Retinal pigment epithelial cell (primary cell): ENCODE results near the gene LIPA.
"Not testable (repeated sequence)": the region's sequence is repeated elsewhere in the genome, so short reads cannot be mapped to it uniquely, and the experiment has no call there.

ENCODE experiments used
- DNase-seq: peaks from one replicate; pipeline ENCODE4 v3.0.0-alpha.2; 2010; ENCODE audit warnings: low read depth
- H3K4me3 ChIP-seq: 2 replicates; pipeline ENCODE4 v1.5.1; 2011; ENCODE audit warnings: mild to moderate bottlenecking, low read length, control low read depth, moderate library complexity
- CTCF ChIP-seq: conservative IDR thresholded peaks from 2 replicates; pipeline ENCODE4 v1.5.1; 2011; ENCODE audit warnings: low read depth, low read length, control low read depth, inconsistent platforms

The LIPA gene

GRCh38 chr10:89202033-89202425, 49.5 kb downstream of the LIPA start:
- DNase-seq = no peak
- H3K4me3 ChIP-seq = no peak overlapping the region
- TF ChIP-seq CTCF = no peak

GRCh38 chr10:89201345-89202032, 50.1 kb downstream of the LIPA start:
- TF ChIP-seq CTCF = no peak
- H3K4me3 ChIP-seq = no peak overlapping the region
- DNase-seq = no peak

GRCh38 chr10:89197473-89197872, 54.1 kb downstream of the LIPA start:
- DNase-seq = no peak
- no peak overlapping the region for H3K4me3 ChIP-seq
- no peak for TF ChIP-seq CTCF

- not testable (repeated sequence) for DNase-seq, H3K4me3 ChIP-seq
These were observed 60.3 kb downstream of the LIPA start for GRCh38 chr10:89191301-89191700.

GRCh38 chr10:89189211-89189734, 62.3 kb downstream of the LIPA start:
- no peak for DNase-seq
- no peak overlapping the region for H3K4me3 ChIP-seq
- no peak for TF ChIP-seq CTCF

- DNase-seq = no peak
- no peak overlapping the region for H3K4me3 ChIP-seq
- TF ChIP-seq CTCF = no peak
These were observed 65.9 kb downstream of the LIPA start for GRCh38 chr10:89185658-89186057.

- no peak for DNase-seq
- TF ChIP-seq CTCF = no peak
- H3K4me3 ChIP-seq = no peak overlapping the region
These were observed 66.9 kb downstream of the LIPA start for GRCh38 chr10:89184638-89185037.
